HG03354 (cell line): Measurements from ENCODE around the gene MXRA7.
"Not testable (repeated sequence)": the region's sequence is repeated elsewhere in the genome, so short reads cannot be mapped to it uniquely, and the experiment has no call there.

ENCODE experiments used
- ATAC-seq: cut with Tn5 transposase; IDR thresholded peaks from one replicate; pipeline ENCODE4 v1.9.1; 2021; ENCODE audit warnings: mild to moderate bottlenecking; ENCODE audit not compliant: unreplicated experiment, poor library complexity, severe bottlenecking

MXRA7 gene

DNA sequence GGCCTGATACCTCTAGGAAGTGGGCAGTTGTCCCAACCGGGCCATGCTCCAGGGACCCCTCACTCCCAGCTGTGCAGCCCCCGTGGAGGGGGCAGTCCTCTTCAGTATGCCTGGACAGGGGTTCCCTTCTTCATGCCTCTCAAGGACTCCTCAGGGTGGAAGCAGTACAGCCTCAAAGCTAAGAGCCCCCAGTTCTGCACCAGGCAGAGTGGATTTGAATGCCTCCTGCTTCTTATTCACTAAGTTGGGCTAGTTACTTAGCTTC, 43.3 kb downstream of the MXRA7 start:
- ATAC-seq = no peak

- no peak for ATAC-seq
These were observed 50.1 kb downstream of the MXRA7 start for GRCh38 chr17:76660656-76661042.

- no peak for ATAC-seq
These were observed 50.7 kb downstream of the MXRA7 start for GRCh38 chr17:76659928-76660655.

GRCh38 chr17:76658242-76658662, 52.5 kb downstream of the MXRA7 start:
- ATAC-seq = no peak

DNA sequence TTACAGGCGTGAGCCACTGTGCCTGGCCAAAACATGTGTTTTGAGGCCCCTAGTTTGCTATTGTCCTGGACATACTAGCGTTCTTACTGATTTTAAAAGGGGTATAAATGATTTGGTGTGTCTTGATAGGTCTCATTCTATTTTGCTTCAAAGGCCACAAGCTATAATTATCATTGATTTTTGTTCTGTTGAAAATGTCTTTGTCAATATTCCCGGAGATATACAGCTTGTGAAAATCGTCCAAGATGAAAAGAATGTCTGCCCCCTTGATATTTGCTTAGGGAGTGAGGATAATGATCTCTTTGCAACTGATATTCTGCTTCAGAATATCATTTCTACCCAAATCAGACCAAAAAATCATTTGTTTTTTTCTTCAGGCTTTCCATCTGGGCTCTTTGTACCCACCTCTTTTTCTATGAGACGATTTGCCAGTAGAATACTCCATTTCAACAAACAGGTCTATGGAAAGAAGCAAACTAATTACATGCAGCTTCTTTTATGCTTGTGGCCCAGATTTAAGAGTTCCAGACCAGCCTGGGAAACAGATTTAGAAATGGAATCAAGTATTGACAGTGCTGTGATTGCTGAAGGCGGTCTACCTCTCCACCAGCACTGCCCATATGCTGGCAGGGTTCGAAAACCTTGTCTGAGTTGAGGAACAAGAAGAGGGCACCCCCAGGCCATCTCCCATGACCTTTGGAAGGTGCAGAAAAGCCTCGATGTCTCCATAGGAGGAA, 53.1 kb downstream of the MXRA7 start:
- ATAC-seq = no peak

DNA sequence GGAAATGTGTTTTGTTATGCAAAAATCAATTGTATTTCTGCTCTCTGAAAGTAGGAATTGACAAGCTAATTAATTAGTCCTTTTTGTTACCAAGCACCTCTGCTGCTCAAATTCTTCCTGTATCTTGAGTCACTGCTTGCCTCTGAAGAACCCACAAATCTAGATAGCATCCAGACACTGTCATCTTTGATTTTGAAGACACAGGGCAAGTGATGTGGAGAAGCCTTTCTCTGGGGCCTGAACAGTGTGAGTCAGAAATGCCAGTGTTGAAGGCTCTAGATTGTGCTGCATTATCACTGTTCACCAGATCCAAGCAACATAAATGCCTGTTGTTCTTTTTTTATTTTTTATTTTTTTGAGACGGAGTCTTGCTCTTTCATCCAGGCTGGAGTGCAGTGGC, 56.4 kb downstream of the MXRA7 start:
- ATAC-seq = no peak

- ATAC-seq = no peak
These were observed 60.3 kb downstream of the MXRA7 start for GRCh38 chr17:76650504-76650903.

DNA sequence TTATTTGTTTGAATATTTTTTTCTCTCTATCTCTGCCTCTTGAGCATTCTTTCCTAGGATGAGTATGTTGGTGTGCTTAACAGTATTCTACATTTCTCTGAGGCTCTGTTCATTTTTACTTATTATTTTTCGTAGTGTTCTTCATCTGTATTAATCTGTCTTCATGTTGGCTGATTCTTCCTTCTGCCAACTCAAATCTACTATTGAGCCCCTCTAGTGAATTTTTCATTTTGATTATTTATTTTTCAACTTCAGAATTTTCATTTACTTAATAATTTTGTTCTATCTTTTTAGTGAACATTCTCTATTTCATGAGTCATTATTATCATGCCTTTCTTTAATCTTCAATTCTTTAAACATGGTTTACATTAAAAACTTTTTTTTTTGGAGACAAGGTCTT, 64.1 kb downstream of the MXRA7 start:
- no peak for ATAC-seq

GRCh38 chr17:76645481-76645880, 65.3 kb downstream of the MXRA7 start:
- no peak for ATAC-seq

DNA sequence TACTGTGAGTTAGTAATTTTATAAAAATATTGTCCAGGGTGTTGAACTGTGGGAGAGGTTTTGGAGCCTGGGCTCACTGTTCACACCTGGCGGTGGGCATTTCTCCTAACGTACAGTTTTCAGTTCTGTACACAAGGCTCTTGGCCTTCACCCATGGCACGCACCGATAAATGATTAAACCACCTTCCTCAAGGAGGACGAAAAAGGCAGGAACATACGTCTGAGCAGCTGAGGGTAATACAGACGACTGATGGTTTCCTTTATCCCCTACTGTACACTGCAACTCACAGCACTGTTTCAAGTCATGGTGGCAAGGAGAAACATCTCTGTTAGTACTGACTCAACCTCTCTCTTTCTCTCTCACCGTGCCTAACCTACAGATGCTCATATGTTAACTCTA, 65.8 kb downstream of the MXRA7 start:
- no peak for ATAC-seq

DNA sequence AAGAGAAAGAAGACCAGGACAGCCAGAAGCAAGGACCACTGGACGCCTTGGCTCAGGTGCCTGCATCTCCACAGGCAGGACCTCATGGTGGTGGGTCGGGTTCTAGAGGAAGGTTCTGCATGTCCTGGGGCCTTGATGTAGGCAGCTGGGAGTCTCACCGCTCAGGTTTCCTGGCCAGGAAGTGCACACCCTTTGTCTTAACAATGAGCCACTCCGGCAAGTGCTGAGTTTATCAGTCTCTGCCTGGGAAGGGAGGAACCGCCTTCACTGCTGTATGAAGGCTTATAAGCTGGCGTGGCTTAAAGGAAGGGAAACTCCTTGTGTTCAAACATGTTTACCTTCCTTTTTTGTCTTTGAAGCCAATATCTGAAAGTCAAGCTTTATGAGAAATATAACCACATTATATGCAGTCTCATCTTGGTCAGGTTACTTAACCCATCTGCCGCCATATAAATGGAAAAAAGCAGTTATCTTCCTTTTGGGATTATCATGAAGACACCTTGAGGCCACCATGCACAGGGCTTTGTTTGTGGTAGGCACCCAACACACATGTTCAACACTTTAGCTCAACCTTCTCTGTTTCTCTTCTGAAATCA, 67.1 kb downstream of the MXRA7 start, which contains the start of gene ST6GALNAC1:
Gene ST6GALNAC1, minus strand, starts transcription at position 205 of the 596 bp plus-strand sequence. Its CDS starts 119 bp downstream, at position 86.
- no peak for ATAC-seq

DNA sequence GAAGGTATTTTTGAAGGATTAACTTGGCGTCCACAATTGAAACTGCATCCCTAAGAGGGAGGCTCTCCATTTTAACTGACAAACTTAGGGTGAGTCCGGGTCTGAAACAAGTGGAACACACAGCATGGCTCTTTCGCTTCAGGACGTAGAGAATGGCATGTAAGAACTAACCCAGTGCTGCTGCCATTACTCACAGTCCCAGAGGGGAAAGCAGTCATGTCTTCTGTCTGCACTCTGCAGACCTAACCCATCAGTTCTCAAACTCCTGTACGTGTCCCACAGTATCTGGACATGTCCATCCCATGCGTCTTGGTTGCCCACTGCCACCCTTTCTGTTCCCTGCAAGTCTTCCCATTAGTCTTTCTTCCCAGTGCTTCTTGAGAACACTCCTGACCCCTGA, 67.8 kb downstream of the MXRA7 start:
- ATAC-seq = no peak

- ATAC-seq = no peak
These were observed 68.7 kb downstream of the MXRA7 start for GRCh38 chr17:76642032-76642561.

GRCh38 chr17:76641501-76641900, 69.3 kb downstream of the MXRA7 start:
- ATAC-seq = no peak

- ATAC-seq = no peak
These were observed 70.0 kb downstream of the MXRA7 start for GRCh38 chr17:76640550-76641380.

DNA sequence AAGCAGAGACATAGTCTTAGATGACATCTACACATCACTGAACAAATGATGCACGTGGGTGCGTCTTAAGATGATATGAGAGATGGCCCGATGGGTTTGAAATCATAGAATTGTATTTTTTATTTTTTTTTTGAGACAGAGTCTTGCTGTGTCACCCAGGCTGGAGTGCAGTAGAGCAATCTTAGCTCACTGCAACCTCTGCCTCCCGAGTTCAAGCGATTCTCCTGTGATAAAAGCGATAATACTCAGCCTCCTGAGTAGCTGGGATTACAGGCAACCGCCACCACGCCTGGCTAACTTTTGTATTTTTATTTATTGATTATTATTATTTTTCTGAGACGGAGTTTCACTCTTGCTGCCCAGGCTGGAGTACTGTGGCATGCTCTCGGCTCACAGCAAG, 72.5 kb downstream of the MXRA7 start:
- ATAC-seq = no peak

- not testable (repeated sequence) for ATAC-seq
These were observed 74.1 kb downstream of the MXRA7 start for GRCh38 chr17:76636486-76637206.

DNA sequence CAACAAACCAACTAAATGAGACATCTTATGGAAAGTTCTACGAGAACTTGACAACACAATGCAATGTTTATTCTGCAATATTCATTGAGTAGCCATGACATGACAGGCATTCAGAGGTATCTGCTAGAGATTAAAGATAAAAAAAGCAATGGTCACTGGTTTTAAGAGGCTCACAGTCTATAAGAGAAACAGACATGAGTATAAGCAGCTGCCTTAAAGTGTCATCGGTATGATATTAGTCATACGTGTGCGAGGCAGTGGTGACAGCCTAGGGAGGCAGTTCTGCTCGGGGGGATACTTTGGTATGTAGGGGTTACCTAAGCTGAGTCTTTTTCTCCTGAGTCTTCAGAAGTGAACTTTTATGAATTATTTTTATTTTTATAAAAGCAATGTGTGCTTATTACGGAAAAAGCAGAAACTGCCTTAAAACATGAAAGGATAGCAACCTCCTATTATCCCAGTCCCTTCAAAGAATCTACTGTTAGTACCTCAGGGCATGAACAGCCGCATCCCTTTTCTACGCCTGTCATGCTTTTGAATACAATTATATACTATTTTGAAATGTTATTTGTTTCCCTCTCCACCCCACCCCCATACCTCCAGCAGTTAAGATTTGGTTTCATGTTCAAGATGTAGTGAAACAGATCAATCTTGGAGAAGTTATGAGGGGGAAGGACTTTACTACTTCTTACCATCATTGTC, 75.0 kb downstream of the MXRA7 start:
- no peak for ATAC-seq

GRCh38 chr17:76635039-76635438, 75.7 kb downstream of the MXRA7 start:
- ATAC-seq = no peak
